ENCODE results near the gene KRT2. TPM values are rescaled to one million over a fixed set of nuclear protein-coding genes. Genes with fewer than 3 reads are reported as not detected.

Gene KRT2
- total RNA-seq (not detected in 2 replicates), polyA plus RNA-seq (not detected in 2 replicates)

- peaks cover 17% of the 10 kb centered on the region for H3K27me3 ChIP-seq
- H4K20me1 ChIP-seq (ENCODE audit: insufficient read depth, poor library complexity, severe bottlenecking), result no peaks in the 10 kb centered on the region
- TF ChIP-seq EZH2phosphoT487 (IDR thresholded peaks at IDR 0.05; ENCODE audit: low read depth, severe bottlenecking, unreplicated experiment) (no peak), EZH2 (IDR thresholded peaks at IDR 0.05; ENCODE audit: borderline replicate concordance) (no peak), CTCF (IDR thresholded peaks at IDR 0.05; ENCODE audit: poor library complexity) (no peak)
- DNase-seq (ENCODE audit: low spot score), result no peak
- no peaks in the 10 kb centered on the region for H3K79me2 ChIP-seq
- no peaks in the 10 kb centered on the region for H3K4me1 ChIP-seq (ENCODE audit: insufficient read depth)
- no peak within 1 kb of the TSS for H3K27ac ChIP-seq
- H3K9me2 ChIP-seq (replicated peaks; ENCODE audit: insufficient read depth), result no peaks in the 10 kb centered on the region
- WGBS (ENCODE audit: low lambda C conversion rate, missing lambda C conversion rate), result 93% methylated on average over 16 of the region's 16 CpGs
- peak within 1 kb of the TSS; percentile 41 for H3K4me2 ChIP-seq
- H3K36me3 ChIP-seq (replicated peaks; ENCODE audit: insufficient read depth, low read depth), result no peaks in the 10 kb centered on the region
- no peaks in the 10 kb centered on the region for H3K9me3 ChIP-seq (ENCODE audit: low read depth)
- H3K4me3 ChIP-seq, result no peak within 1 kb of the TSS
- no peak within 1 kb of the TSS for H2AFZ ChIP-seq
Observed at GRCh38 chr12:52651726-52652261, at the start of gene KRT2. TSS of gene KRT2 (minus strand) at chr12:52652211. CDS start at chr12:52652142, 69 bp downstream.

- no peaks in the 10 kb centered on the region for H3K4me1 ChIP-seq (ENCODE audit: insufficient read depth)
- H3K9me2 ChIP-seq (replicated peaks; ENCODE audit: insufficient read depth), result no peaks in the 10 kb centered on the region
- no peaks in the 10 kb centered on the region for H3K9me3 ChIP-seq (ENCODE audit: low read depth)
- 88% methylated on average over 12 of the region's 12 CpGs for WGBS (ENCODE audit: low lambda C conversion rate, missing lambda C conversion rate)
- H4K20me1 ChIP-seq (ENCODE audit: insufficient read depth, poor library complexity, severe bottlenecking), result no peaks in the 10 kb centered on the region
- H3K27me3 ChIP-seq, result peaks cover 21% of the 10 kb centered on the region
- H2AFZ ChIP-seq, result no peak overlapping the region
- no peak overlapping the region for H3K4me3 ChIP-seq
- no peak overlapping the region for H3K27ac ChIP-seq
- no peak overlapping the region for H3K4me2 ChIP-seq
- TF ChIP-seq EZH2phosphoT487 (IDR thresholded peaks at IDR 0.05; ENCODE audit: low read depth, severe bottlenecking, unreplicated experiment), result no peak
- no peak for TF ChIP-seq CTCF (IDR thresholded peaks at IDR 0.05; ENCODE audit: poor library complexity)
- TF ChIP-seq EZH2 (IDR thresholded peaks at IDR 0.05; ENCODE audit: borderline replicate concordance), result no peak
- H3K36me3 ChIP-seq (replicated peaks; ENCODE audit: insufficient read depth, low read depth), result no peaks in the 10 kb centered on the region
- no peak for DNase-seq (ENCODE audit: low spot score)
- H3K79me2 ChIP-seq, result no peaks in the 10 kb centered on the region
Observed at GRCh38 chr12:52701281-52701680, 49.3 kb upstream of the KRT2 start.

- no peaks in the 10 kb centered on the region for H3K36me3 ChIP-seq (replicated peaks; ENCODE audit: insufficient read depth, low read depth)
- H3K9me3 ChIP-seq (ENCODE audit: low read depth), result no peaks in the 10 kb centered on the region
- H3K79me2 ChIP-seq, result no peaks in the 10 kb centered on the region
- H3K4me2 ChIP-seq, result no peak overlapping the region
- 93% methylated on average over 2 of the region's 2 CpGs for WGBS (ENCODE audit: low lambda C conversion rate, missing lambda C conversion rate)
- H2AFZ ChIP-seq, result no peak overlapping the region
- TF ChIP-seq CTCF (IDR thresholded peaks at IDR 0.05; ENCODE audit: poor library complexity), result no peak
- no peak for DNase-seq (ENCODE audit: low spot score)
- no peak overlapping the region for H3K4me3 ChIP-seq
- H3K27me3 ChIP-seq, result peaks cover 20% of the 10 kb centered on the region
- no peaks in the 10 kb centered on the region for H3K4me1 ChIP-seq (ENCODE audit: insufficient read depth)
- H3K9me2 ChIP-seq (replicated peaks; ENCODE audit: insufficient read depth), result no peaks in the 10 kb centered on the region
- no peaks in the 10 kb centered on the region for H4K20me1 ChIP-seq (ENCODE audit: insufficient read depth, poor library complexity, severe bottlenecking)
- H3K27ac ChIP-seq, result no peak overlapping the region
Observed at GRCh38 chr12:52699960-52700359, 47.9 kb upstream of the KRT2 start.

- H3K4me1 ChIP-seq (ENCODE audit: insufficient read depth), result no peaks in the 10 kb centered on the region
- no peak for DNase-seq (ENCODE audit: low spot score)
- H3K9me2 ChIP-seq (replicated peaks; ENCODE audit: insufficient read depth), result no peaks in the 10 kb centered on the region
- H3K36me3 ChIP-seq (replicated peaks; ENCODE audit: insufficient read depth, low read depth), result no peaks in the 10 kb centered on the region
- no peaks in the 10 kb centered on the region for H3K79me2 ChIP-seq
- no peak overlapping the region for H3K27ac ChIP-seq
- H3K9me3 ChIP-seq (ENCODE audit: low read depth), result no peaks in the 10 kb centered on the region
- H3K27me3 ChIP-seq, result peaks cover 19% of the 10 kb centered on the region
- H4K20me1 ChIP-seq (ENCODE audit: insufficient read depth, poor library complexity, severe bottlenecking), result no peaks in the 10 kb centered on the region
- no peak overlapping the region for H3K4me2 ChIP-seq
- H3K4me3 ChIP-seq, result no peak overlapping the region
- WGBS (ENCODE audit: low lambda C conversion rate, missing lambda C conversion rate), result 86% methylated on average over 2 of the region's 2 CpGs
- TF ChIP-seq CTCF (IDR thresholded peaks at IDR 0.05; ENCODE audit: poor library complexity) (no peak), EZH2 (IDR thresholded peaks at IDR 0.05; ENCODE audit: borderline replicate concordance) (no peak), EZH2phosphoT487 (IDR thresholded peaks at IDR 0.05; ENCODE audit: low read depth, severe bottlenecking, unreplicated experiment) (no peak)
- H2AFZ ChIP-seq, result no peak overlapping the region
Observed at GRCh38 chr12:52699373-52699772, 47.4 kb upstream of the KRT2 start.

All from hepatocyte (in vitro differentiated cells).